Panc1 (cell line): ENCODE measurements around the gene ZNF391. TPM values are rescaled to one million over a fixed set of nuclear protein-coding genes. Genes with fewer than 3 reads are reported as not detected.

Experiments
- ATAC-seq: fragments of 200-7000 bp; cut with Tn5 transposase; 2 replicates; pipeline ENCODE4 v1.9.1; 2020; ENCODE audit warnings: mild to moderate bottlenecking, moderate library complexity
- BruUV-seq: library from RNA; stranded (reverse); fragments of 400-500 nt; replicated peaks from 2 replicates; lab custom pipeline; 2021; lab: Mats Ljungman, UMichigan
- CTCF ChIA-PET: fragments of 300-600 bp; sonication (Branson Sonifier 250); formaldehyde crosslinking; loops from one replicate; lab custom pipeline; 2022; ENCODE audit warnings: antibody characterized with exemption; lab: Charles Lee
- POLR2A ChIA-PET: fragments of 300-600 bp; sonication (Branson Sonifier 250); formaldehyde crosslinking; loops from one replicate; lab custom pipeline; 2022; ENCODE audit warnings: antibody characterized with exemption; lab: Charles Lee
- DNase-seq: peaks from one replicate; pipeline ENCODE4 v3.0.0-alpha.2; 2010; ENCODE audit warnings: low read depth, low spot score
- H3K27ac ChIP-seq: 2 replicates; pipeline ENCODE4 v1.5.1; 2011; ENCODE audit warnings: mild to moderate bottlenecking, low read length, inconsistent platforms
- H3K27me3 ChIP-seq: fragments of 200-500 bp; sonication (Bioruptor generic); 2 replicates; pipeline ENCODE4 v1.6.0; 2014; ENCODE audit warnings: low read length, inconsistent platforms; ENCODE audit not compliant: control insufficient read depth, insufficient read depth
- H3K36me3 ChIP-seq: fragments of 200-500 bp; sonication (Bioruptor generic); 2 replicates; pipeline ENCODE4 v1.5.1; 2014; ENCODE audit warnings: inconsistent platforms, mild to moderate bottlenecking, low read length, moderate library complexity; ENCODE audit not compliant: control insufficient read depth, insufficient read depth
- H3K4me1 ChIP-seq: 2 replicates; pipeline ENCODE4 v1.5.1; 2011; ENCODE audit warnings: inconsistent platforms, mild to moderate bottlenecking, low read length, moderate library complexity; ENCODE audit not compliant: control insufficient read depth, insufficient read depth
- H3K4me3 ChIP-seq, 2 experiments: 2 replicates each; pipeline ENCODE4 v1.5.1; 2011 to 2012; ENCODE audit warnings: low read depth in 2 of 2, low read length in 2 of 2, mild to moderate bottlenecking in 2 of 2, inconsistent platforms in 1 of 2, moderate library complexity in 1 of 2
- H3K9me3 ChIP-seq: fragments of 200-500 bp; sonication (Bioruptor generic); 2 replicates; pipeline ENCODE4 v1.5.1; 2014; ENCODE audit warnings: low read depth, mild to moderate bottlenecking, inconsistent platforms, low read length, moderate library complexity; ENCODE audit not compliant: control insufficient read depth, insufficient read depth
- POLR2AphosphoS5 ChIP-seq: IDR thresholded peaks from 2 replicates; pipeline ENCODE4 v1.6.1; 2012; ENCODE audit warnings: mild to moderate bottlenecking, low read depth, low read length, moderate library complexity
- SIN3A ChIP-seq: IDR thresholded peaks from 2 replicates; pipeline ENCODE4 v1.6.1; 2012; ENCODE audit warnings: low read depth, mild to moderate bottlenecking, low read length, moderate library complexity, borderline replicate concordance; ENCODE audit not compliant: insufficient read depth
- TCF7L2 ChIP-seq: IDR thresholded peaks from 2 replicates; pipeline ENCODE4 v1.6.1; 2011; ENCODE audit warnings: mild to moderate bottlenecking, low read depth, low read length, inconsistent platforms
- in situ Hi-C: cut with HindIII; loops from 2 replicates; pipeline ENCODE4 v1.10.0; 2016; ENCODE audit warnings: low sequenced_read_pairs, low pct_unique_long_range_greater_than_20kb
- intact Hi-C: fragments of 100-400 bp; cut with micrococcal nuclease; formaldehyde crosslinking; loops from one replicate; pipeline ENCODE4 v1.10.0; 2022; ENCODE audit not compliant: unreplicated experiment
- total RNA-seq: library from RNA; stranded (reverse); gene quantifications from one replicate; pipeline ENCODE4 v1.2.1, GENCODE V29; 2021; ENCODE audit not compliant: unreplicated experiment
- TF ChIP-seq, protein P1 (sequence below), 2 experiments: IDR thresholded peaks; 2 replicates each; pipeline ENCODE4 v1.6.1; 2011 to 2012; ENCODE audit warnings: low read depth in 2 of 2, control low read depth in 1 of 2, low read length in 1 of 2, mild to moderate bottlenecking in 1 of 2, moderate library complexity in 1 of 2; ENCODE audit not compliant: insufficient read depth in 1 of 2
- TF ChIP-seq, protein P2 (sequence below): fragments of 450-650 bp; IDR thresholded peaks from 2 replicates; pipeline ENCODE4 v1.5.1; 2017; ENCODE audit warnings: mild to moderate bottlenecking

Gene ZNF391
- total RNA-seq, 1 experiment from 2014 or later = 4.4 TPM

DNA sequence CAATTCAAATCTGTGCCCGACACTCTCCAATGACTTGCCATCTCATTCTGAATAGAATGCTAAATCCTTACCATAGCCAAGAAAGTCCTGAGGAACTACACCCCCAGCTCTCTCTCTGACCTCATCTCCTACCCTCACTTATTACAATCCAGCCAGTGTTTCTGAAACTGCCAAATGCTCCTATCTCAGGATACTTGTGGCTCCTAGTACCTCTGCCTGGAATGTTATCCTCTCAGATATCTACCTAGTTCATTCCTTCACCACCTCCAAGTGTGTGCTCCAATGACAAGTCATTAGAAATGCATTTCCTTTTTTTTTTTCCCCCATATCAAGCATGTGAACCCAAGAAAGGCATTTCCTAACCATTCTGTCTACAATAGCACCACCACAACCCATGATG, 59.9 kb downstream of the ZNF391 start:
- DNase-seq (no peak), ATAC-seq (no peak)
- no peaks in the 10 kb centered on the region for H3K4me1 ChIP-seq
- H3K27me3 ChIP-seq = no peaks in the 10 kb centered on the region
- H3K36me3 ChIP-seq = peaks cover 9% of the 10 kb centered on the region
- POLR2A ChIA-PET = no interaction called here
- intact Hi-C loops (no loop called here), in situ Hi-C loops (no loop called here)
- TF ChIP-seq, protein P1, sequence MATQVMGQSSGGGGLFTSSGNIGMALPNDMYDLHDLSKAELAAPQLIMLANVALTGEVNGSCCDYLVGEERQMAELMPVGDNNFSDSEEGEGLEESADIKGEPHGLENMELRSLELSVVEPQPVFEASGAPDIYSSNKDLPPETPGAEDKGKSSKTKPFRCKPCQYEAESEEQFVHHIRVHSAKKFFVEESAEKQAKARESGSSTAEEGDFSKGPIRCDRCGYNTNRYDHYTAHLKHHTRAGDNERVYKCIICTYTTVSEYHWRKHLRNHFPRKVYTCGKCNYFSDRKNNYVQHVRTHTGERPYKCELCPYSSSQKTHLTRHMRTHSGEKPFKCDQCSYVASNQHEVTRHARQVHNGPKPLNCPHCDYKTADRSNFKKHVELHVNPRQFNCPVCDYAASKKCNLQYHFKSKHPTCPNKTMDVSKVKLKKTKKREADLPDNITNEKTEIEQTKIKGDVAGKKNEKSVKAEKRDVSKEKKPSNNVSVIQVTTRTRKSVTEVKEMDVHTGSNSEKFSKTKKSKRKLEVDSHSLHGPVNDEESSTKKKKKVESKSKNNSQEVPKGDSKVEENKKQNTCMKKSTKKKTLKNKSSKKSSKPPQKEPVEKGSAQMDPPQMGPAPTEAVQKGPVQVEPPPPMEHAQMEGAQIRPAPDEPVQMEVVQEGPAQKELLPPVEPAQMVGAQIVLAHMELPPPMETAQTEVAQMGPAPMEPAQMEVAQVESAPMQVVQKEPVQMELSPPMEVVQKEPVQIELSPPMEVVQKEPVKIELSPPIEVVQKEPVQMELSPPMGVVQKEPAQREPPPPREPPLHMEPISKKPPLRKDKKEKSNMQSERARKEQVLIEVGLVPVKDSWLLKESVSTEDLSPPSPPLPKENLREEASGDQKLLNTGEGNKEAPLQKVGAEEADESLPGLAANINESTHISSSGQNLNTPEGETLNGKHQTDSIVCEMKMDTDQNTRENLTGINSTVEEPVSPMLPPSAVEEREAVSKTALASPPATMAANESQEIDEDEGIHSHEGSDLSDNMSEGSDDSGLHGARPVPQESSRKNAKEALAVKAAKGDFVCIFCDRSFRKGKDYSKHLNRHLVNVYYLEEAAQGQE (IDR thresholded peaks at IDR 0.05; ENCODE audit: insufficient read depth in 1 of 2, low read depth in 2 of 2, low read length in 1 of 2) = no peak
- TF ChIP-seq SIN3A = no peak
- TF ChIP-seq POLR2AphosphoS5 = no peak
- TF ChIP-seq, protein P2, sequence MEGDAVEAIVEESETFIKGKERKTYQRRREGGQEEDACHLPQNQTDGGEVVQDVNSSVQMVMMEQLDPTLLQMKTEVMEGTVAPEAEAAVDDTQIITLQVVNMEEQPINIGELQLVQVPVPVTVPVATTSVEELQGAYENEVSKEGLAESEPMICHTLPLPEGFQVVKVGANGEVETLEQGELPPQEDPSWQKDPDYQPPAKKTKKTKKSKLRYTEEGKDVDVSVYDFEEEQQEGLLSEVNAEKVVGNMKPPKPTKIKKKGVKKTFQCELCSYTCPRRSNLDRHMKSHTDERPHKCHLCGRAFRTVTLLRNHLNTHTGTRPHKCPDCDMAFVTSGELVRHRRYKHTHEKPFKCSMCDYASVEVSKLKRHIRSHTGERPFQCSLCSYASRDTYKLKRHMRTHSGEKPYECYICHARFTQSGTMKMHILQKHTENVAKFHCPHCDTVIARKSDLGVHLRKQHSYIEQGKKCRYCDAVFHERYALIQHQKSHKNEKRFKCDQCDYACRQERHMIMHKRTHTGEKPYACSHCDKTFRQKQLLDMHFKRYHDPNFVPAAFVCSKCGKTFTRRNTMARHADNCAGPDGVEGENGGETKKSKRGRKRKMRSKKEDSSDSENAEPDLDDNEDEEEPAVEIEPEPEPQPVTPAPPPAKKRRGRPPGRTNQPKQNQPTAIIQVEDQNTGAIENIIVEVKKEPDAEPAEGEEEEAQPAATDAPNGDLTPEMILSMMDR = no peak
- TF ChIP-seq TCF7L2 = no peak
- no peak overlapping the region for H3K27ac ChIP-seq
- H3K4me3 ChIP-seq = no peak overlapping the region
- BruUV-seq = no TSS peak
- CTCF ChIA-PET = no interaction called here
- peaks cover 77% of the 10 kb centered on the region for H3K9me3 ChIP-seq

DNA sequence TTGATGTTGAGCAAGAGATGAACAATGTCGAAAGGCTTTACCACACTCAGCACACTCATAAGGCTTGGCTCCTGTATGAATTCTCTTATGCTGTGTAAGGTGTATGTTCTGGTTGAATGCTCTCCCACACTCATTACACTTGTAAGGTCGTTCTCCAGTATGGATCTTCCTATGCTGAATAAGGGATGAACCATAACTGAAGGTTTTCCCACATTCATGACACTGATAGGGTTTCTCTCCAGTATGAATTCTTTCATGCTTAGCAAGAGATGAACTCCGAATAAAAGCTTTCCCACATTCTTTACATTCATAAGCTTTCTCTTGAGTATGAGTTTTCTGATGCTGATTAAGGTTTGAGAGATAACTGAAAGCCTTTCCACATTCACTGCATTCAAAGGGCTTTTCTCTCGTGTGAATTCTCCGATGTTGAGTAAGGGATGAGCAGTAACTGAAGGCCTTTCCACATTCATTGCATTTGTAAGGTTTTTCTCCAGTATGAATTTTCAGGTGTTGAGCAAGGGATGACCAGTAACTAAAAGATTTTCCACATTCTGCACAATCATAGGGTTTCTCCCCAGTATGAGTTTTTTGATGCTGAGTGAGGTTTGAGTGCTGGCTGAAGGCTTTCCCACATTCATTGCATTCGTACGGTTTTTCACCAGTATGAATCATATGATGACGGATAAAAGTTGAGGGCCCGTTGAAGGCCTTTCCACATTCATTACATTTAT, 63.3 kb downstream of the ZNF391 start:
- intact Hi-C loops = no loop called here
- DNase-seq = no peak
- ChIA-PET POLR2A (no interaction called here), CTCF (no interaction called here)
- H3K9me3 ChIP-seq = peaks cover 92% of the 10 kb centered on the region
- BruUV-seq = no TSS peak
- in situ Hi-C loops = no loop called here
- peaks cover 37% of the 10 kb centered on the region for H3K36me3 ChIP-seq
- H3K27ac ChIP-seq = no peak overlapping the region
- no peaks in the 10 kb centered on the region for H3K27me3 ChIP-seq
- H3K4me3 ChIP-seq = no peak overlapping the region
- TF ChIP-seq, protein P2 = no peak
- TF ChIP-seq POLR2AphosphoS5 (no peak), SIN3A (no peak), TCF7L2 (no peak)
- TF ChIP-seq, protein P1 (IDR thresholded peaks at IDR 0.05; ENCODE audit: insufficient read depth in 1 of 2, low read depth in 2 of 2, low read length in 1 of 2) = no peak
- no peak for ATAC-seq
- H3K4me1 ChIP-seq = no peaks in the 10 kb centered on the region
